ENCODE results near the gene DNAJB6. TPM values are rescaled to one million over a fixed set of nuclear protein-coding genes. Genes with fewer than 3 reads are reported as not detected.

The DNAJB6 gene
- total RNA-seq, 1 donor from 2014 or later: 119 TPM

DNA sequence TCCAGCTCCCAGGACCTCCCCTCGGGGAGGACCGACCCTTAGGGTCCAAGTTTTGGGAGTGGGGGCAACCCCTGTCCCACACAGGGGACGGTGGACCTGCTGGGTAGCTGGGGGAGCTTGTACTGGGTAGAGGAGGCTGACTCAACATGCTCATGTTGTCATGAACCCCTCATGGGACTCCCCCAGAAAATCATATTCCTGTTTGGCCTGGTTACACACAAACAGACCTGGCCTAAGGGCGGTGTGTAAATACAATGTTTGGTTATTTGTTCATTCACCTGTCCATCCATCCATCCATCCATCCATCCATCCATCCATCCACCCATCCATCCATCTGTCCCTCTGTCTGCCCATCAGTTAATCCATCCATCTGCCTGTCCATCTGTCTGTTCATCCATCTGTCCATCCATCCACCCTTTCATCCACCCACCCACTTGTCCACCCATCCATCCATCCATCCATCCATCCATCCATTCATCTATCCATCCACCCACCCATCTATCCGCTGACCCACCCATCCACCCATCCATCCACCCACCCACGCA lies 92.9 kb downstream of the DNAJB6 start:
- DNase-seq: no peak

GRCh38 chr7:157430721-157431120 lies 93.9 kb downstream of the DNAJB6 start:
- no peak for DNase-seq

GRCh38 chr7:157431173-157431950 lies 94.6 kb downstream of the DNAJB6 start:
- DNase-seq: no peak

GRCh38 chr7:157431951-157432540 lies 95.2 kb downstream of the DNAJB6 start:
- no peak for DNase-seq

DNA sequence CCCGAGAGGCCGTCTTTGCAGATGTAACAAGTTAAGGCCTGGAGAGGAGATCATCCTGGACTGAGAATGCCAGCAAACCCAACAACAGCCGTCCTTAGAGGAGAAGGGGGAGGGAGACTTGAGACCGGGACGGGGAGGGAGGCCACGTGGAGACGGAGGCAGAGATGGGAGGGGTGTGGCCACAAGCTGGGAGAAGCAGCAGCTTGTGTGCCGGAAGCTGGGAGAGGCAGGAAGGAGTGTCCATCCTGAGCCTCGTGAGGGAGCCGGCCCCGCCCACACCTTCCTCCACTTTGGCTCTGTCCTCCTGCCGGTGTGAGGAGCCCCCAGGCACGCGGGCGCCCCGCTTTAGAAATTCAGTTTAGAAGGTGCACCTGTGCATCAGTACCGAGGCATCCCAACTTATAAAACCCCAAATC lies 95.7 kb downstream of the DNAJB6 start:
- DNase-seq: peak; percentile 26

- peak; percentile 66 for DNase-seq
Observed at GRCh38 chr7:157432957-157433576, 96.3 kb downstream of the DNAJB6 start.

DNA sequence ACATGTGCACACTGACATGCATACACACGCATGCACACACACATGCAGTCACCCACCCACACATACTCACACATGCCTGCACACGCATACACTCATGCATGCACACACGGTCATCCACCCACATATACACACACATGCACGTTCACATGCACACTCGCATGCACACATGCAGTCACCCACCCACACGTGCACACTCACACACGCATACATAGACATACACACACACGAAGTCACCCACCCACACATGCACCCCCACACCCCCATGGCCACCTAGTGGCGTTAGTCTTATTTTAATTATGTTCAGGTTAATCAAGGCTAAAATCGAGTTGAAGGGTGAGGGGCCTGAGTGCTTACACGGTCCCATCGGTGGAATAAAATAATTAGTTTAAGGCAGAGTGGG lies 96.8 kb downstream of the DNAJB6 start:
- DNase-seq: no peak

- no peak for DNase-seq
Observed at GRCh38 chr7:157434231-157434630, 97.4 kb downstream of the DNAJB6 start.

GRCh38 chr7:157434701-157435100 lies 97.9 kb downstream of the DNAJB6 start:
- no peak for DNase-seq

DNA sequence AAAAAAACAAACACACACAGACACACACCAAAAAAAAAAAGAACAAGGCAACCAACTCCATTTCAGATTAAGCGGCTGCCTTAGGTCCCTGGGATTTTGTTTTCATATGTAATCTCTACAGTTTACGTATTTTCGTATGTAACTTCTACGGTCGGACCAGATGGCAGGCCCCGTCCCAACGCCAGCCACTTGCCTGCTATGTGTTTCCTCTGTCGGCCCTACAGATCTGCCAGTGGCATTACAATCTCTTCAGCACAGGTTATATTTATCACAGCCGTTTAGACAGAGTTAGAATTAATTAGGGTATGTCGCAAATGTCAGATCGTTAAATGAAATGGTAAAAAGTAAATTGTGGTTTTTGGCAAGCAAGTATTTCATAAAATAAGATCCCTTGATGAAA lies 99.3 kb downstream of the DNAJB6 start:
- no peak for DNase-seq

- no peak for DNase-seq
Observed at GRCh38 chr7:157436763-157437480, 100.1 kb downstream of the DNAJB6 start.

DNA sequence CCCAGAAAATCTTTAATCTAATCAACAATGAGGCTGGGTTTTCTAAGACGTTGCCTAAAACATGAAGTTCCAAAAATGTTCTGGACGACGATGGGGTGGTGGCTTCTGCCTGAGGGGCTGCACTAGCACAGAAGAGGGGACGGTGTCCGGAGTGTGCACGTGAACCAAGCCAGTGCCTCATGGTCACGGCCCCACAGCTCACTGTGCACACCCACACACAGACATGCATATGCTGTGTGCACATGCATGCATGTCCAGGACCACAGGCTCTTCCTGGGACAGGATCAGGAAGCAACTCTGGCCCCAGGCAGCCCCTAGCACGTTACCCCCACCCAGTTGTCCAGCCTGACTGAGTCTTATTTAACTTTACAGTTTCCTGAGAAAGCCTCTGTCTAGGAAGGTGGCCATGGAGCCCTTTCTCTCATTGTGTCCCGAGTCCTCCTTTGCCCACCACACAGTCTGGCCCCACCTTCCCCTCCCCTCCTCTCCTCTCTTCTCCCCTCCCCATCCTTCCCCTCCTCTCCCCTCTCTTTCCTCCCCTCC lies 100.8 kb downstream of the DNAJB6 start:
- no peak for DNase-seq

- DNase-seq: no peak
Observed at GRCh38 chr7:157438121-157439025, 101.6 kb downstream of the DNAJB6 start.

- DNase-seq: no peak
Observed at GRCh38 chr7:157439149-157439548, 102.3 kb downstream of the DNAJB6 start.

DNA sequence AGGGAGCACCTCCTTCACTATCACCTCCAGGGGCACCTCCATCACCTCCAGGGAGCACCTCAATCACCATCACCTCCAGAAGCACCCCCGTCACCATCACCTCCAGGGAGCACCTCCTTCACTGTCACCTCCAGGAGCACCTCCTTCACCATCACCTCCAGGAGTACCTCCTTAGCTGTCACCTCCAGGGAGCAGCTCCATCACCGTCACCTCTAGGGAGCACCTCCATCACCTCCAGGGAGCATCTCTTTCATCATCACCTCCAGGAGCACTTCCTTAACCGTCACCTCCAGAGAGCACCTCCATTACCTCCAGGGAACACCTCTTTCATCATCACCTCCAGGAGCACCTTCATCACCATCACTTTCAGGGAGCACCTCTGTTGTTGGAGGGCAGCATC lies 103.0 kb downstream of the DNAJB6 start:
- DNase-seq: no peak

DNA sequence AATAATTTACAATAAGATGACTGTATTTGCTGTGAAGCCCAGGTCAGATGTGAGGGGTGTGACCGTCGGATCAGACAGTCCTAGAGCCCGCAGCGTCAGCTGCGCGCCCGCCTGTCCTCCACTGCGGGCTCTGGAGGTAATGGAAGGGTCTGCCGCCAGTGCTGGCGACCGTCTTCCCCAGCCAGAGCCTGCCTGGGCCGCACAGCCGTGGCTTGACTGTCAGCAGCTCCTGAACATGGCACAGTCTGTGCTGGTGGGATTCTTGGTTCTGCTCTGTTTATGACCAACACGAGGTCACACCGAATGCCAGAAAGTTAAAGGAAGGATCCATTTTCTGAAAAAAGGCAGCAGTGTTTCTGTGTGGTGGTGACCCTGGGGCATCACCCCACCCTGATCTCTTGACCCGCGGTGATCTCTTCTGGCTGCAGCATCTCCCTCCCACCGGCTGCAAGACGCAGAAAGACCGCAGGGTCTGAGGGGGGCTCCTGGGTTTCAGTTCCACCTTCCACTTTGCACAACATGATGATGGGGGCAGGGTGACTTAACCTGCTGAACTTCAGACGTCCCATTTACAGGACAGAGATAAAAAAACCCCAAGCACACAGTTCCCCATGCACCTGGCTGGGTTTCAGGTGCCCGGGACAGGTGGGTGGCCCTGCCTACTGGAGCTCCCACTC lies 103.7 kb downstream of the DNAJB6 start:
- no peak for DNase-seq

- DNase-seq: no peak
Observed at GRCh38 chr7:157441023-157441399, 104.2 kb downstream of the DNAJB6 start.

GRCh38 chr7:157442456-157442855 lies 105.7 kb downstream of the DNAJB6 start:
- no peak for DNase-seq

GRCh38 chr7:157442993-157443831 lies 106.4 kb downstream of the DNAJB6 start:
- DNase-seq: no peak
